ENCODE measurements around the gene MYO1B. TPM values are rescaled to one million over a fixed set of nuclear protein-coding genes. Genes with fewer than 3 reads are reported as not detected.

The MYO1B gene
- total and polyA plus RNA-seq, 7 experiments from 2014 or later, result 0.43 to 14.9 (median 0.54) TPM

DNA sequence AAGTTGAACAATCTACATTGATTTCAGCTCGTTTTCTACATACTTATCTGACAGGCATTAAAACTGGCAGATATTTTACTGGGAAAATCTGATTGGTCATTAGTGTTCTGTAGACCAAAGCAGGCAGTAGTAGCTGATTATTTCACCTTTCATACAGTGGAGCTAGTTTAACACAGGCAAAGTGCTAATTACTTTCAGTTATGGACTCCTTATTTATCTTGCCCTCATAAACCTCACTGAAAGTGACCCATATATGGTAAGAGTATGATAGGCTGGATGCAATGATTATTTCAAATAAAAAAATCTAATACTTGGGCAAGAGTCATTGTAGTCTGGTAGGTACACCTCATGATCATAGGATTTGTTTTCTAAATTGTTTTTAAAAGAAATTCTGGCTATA, 129.7 kb downstream of the MYO1B start:
- Histone ChIP-seq H3K36me3 (ENCODE audit: control insufficient read depth in 2 of 3, insufficient read depth in 3 of 3, low read length in 3 of 3) (no peaks in the 10 kb centered on the region), H3K4me1 (ENCODE audit: control insufficient read depth in 2 of 2, insufficient read depth in 2 of 2, low read length in 2 of 2) (no peaks in the 10 kb centered on the region), H3K27ac (ENCODE audit: low read depth, low read length) (no peak overlapping the region), H3K4me3 (ENCODE audit: low read length) (no peak overlapping the region), H3K9me3 (ENCODE audit: control insufficient read depth in 2 of 3, low read length in 3 of 3) (no peaks in the 10 kb centered on the region), H3K27me3 (ENCODE audit: control insufficient read depth in 2 of 2, insufficient read depth in 2 of 2, low read length in 2 of 2) (no peaks in the 10 kb centered on the region)
- ChIA-PET POLR2A (no interaction called here), CTCF (interaction anchor here (1.3 kb wide), 1 partner anchor 197 kb away, joined by 3 read pairs; no protein-coding TSS in a partner anchor)
- ATAC-seq, result no peak
- no peak overlapping the region for H3K27ac Mint-ChIP-seq
- DNase-seq, result no peak
- no peaks in the 10 kb centered on the region for H3K9me3 Mint-ChIP-seq
- H3K36me3 Mint-ChIP-seq, result no peaks in the 10 kb centered on the region
- peaks cover 0 to 10% (median 0%) of the 10 kb centered on the region in 7 donors for H3K4me1 Mint-ChIP-seq
- intact Hi-C loops (cut with micrococcal nuclease), result no loop called here
- peaks cover 0 to 8% (median 0%) of the 10 kb centered on the region in 5 donors for H3K27me3 Mint-ChIP-seq
- no peak overlapping the region for H3K4me3 Mint-ChIP-seq

DNA sequence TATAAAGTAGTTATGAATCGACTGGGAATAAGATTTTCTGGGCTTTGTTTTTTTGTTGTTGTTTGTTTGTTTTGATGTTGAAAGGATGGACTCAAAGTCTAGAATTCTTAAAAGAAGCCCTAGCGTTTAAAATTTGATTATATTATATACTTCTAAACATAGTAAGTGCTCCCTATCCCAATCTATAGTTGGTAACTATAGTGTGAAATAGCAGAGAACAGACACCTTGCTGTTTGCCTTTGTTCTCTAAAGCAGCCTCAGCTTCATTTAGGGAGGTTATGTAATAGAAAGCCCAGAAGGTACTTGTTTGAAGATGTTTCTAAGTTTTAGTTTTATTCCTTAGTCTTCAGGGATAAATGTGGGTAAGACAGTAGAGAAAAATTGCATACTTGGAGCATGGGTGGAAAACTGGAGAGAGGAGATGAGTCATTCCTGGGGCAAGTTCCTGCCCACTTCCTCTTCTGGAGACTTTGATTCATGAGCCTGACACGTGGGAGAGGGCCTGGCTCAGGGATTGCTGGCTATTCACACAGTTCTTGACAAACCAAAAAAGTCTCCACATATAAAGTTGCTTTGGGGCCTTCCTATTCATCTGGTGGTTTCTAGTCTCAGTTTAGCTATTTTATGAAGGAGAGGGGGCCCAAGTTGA, 131.9 kb downstream of the MYO1B start:
- H3K27me3 ChIP-seq (ENCODE audit: control insufficient read depth in 2 of 2, insufficient read depth in 2 of 2, low read length in 2 of 2), result no peaks in the 10 kb centered on the region
- no peak overlapping the region for H3K4me3 ChIP-seq (ENCODE audit: low read length)
- H3K4me1 ChIP-seq (ENCODE audit: control insufficient read depth in 2 of 2, insufficient read depth in 2 of 2, low read length in 2 of 2), result no peaks in the 10 kb centered on the region
- H3K4me1 Mint-ChIP-seq, result peaks cover 0 to 10% (median 0%) of the 10 kb centered on the region in 7 donors
- H3K9me3 ChIP-seq (ENCODE audit: control insufficient read depth in 2 of 3, low read length in 3 of 3), result no peaks in the 10 kb centered on the region
- intact Hi-C loops (cut with micrococcal nuclease), result no loop called here
- H3K4me3 Mint-ChIP-seq, result no peak overlapping the region
- no peaks in the 10 kb centered on the region for H3K36me3 Mint-ChIP-seq
- POLR2A ChIA-PET, result no interaction called here
- ATAC-seq (peak; percentile 65), DNase-seq (peak in 1 of 9 donors; percentile 30)
- no peaks in the 10 kb centered on the region for H3K9me3 Mint-ChIP-seq
- no peak overlapping the region for H3K27ac Mint-ChIP-seq
- peaks cover 0 to 8% (median 0%) of the 10 kb centered on the region in 5 donors for H3K27me3 Mint-ChIP-seq
- no peak overlapping the region for H3K27ac ChIP-seq (ENCODE audit: low read depth, low read length)
- no peaks in the 10 kb centered on the region for H3K36me3 ChIP-seq (ENCODE audit: control insufficient read depth in 2 of 3, insufficient read depth in 3 of 3, low read length in 3 of 3)
- CTCF ChIA-PET, result no interaction called here

DNA sequence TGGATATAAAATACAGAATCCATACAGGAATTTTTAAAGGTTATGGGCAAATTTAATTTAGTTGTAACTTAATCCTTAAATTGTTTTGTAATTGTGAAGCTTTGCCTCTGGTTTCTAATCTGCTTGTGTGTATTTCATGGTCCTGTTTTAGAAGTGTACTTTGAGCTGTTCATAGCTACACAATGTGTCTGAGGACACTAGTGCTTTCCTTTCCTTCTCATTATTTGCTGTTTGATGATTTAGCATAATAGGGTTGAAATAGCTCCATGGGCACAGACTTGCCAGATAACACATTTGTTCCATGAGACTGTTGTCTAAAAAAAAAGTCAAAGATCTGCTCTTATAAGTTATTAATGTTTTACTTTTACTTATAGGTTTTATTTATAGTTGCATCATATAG, 134.2 kb downstream of the MYO1B start:
- Mint-ChIP-seq H3K27me3 (peaks cover 0 to 3% (median 0%) of the 10 kb centered on the region in 5 donors), H3K4me3 (no peak overlapping the region), H3K4me1 (peaks cover 0 to 10% (median 0%) of the 10 kb centered on the region in 7 donors), H3K27ac (no peak overlapping the region), H3K9me3 (no peaks in the 10 kb centered on the region), H3K36me3 (no peaks in the 10 kb centered on the region)
- Histone ChIP-seq H3K27me3 (ENCODE audit: control insufficient read depth in 2 of 2, insufficient read depth in 2 of 2, low read length in 2 of 2) (no peaks in the 10 kb centered on the region), H3K9me3 (ENCODE audit: control insufficient read depth in 2 of 3, low read length in 3 of 3) (no peaks in the 10 kb centered on the region), H3K4me3 (ENCODE audit: low read length) (no peak overlapping the region), H3K4me1 (ENCODE audit: control insufficient read depth in 2 of 2, insufficient read depth in 2 of 2, low read length in 2 of 2) (no peaks in the 10 kb centered on the region), H3K27ac (ENCODE audit: low read depth, low read length) (no peak overlapping the region), H3K36me3 (ENCODE audit: control insufficient read depth in 2 of 3, insufficient read depth in 3 of 3, low read length in 3 of 3) (no peaks in the 10 kb centered on the region)
- CTCF ChIA-PET, result no interaction called here
- POLR2A ChIA-PET, result no interaction called here
- intact Hi-C loops (cut with micrococcal nuclease), result no loop called here
- ATAC-seq (no peak), DNase-seq (no peak)

DNA sequence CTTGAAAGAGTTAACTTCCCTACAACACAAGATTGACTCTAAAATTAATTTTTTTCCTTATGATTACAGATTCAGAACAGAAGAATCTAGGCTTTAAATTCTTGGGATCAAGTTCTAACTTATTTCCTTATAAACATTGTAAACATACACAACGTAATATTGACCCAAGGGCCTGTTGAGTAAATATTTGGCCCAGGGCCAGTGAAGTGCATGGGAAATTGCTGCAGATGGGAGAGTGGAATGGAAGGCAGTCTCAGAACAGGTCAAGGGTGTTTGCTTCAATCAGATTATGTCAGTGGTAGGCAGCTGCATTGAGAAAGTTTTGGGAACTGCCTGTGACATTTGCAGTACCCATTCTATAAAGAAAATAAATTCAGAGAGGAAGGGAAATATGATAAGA, 137.6 kb downstream of the MYO1B start:
- ChIA-PET POLR2A (no interaction called here), CTCF (no interaction called here)
- H3K27me3 Mint-ChIP-seq, result peaks cover 0 to 4% (median 0%) of the 10 kb centered on the region in 5 donors
- Histone ChIP-seq H3K9me3 (ENCODE audit: control insufficient read depth in 2 of 3, low read length in 3 of 3) (no peaks in the 10 kb centered on the region), H3K4me3 (ENCODE audit: low read length) (no peak overlapping the region), H3K36me3 (ENCODE audit: control insufficient read depth in 2 of 3, insufficient read depth in 3 of 3, low read length in 3 of 3) (no peaks in the 10 kb centered on the region), H3K27me3 (ENCODE audit: control insufficient read depth in 2 of 2, insufficient read depth in 2 of 2, low read length in 2 of 2) (no peaks in the 10 kb centered on the region), H3K27ac (ENCODE audit: low read depth, low read length) (no peak overlapping the region), H3K4me1 (ENCODE audit: control insufficient read depth in 2 of 2, insufficient read depth in 2 of 2, low read length in 2 of 2) (no peaks in the 10 kb centered on the region)
- H3K27ac Mint-ChIP-seq, result no peak overlapping the region
- H3K4me3 Mint-ChIP-seq, result no peak overlapping the region
- no peaks in the 10 kb centered on the region for H3K9me3 Mint-ChIP-seq
- no peaks in the 10 kb centered on the region for H3K36me3 Mint-ChIP-seq
- H3K4me1 Mint-ChIP-seq, result peaks cover 0 to 7% (median 0%) of the 10 kb centered on the region in 7 donors
- intact Hi-C loops (cut with micrococcal nuclease), result no loop called here
- ATAC-seq, result no peak
- no peak for DNase-seq

DNA sequence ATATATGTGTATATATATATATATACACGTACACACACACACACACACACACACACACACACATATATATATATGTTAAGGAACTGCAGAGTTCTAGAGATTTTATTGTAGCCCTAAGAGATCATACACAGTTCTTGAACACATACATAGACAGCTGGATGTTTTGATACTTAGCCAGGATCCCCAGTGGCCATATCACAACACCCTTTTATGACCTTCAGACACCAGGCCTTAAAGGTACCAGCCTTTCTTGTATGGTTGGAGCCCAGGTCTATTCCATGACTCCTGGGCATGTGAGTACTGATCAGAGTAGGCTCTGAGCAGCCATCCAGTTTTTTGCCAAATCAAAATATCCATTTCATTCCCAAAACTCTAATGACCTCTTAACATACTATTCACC, 138.3 kb downstream of the MYO1B start:
- H3K27me3 Mint-ChIP-seq, result peaks cover 0 to 5% (median 0%) of the 10 kb centered on the region in 5 donors
- POLR2A ChIA-PET, result no interaction called here
- H3K27me3 ChIP-seq (ENCODE audit: control insufficient read depth in 2 of 2, insufficient read depth in 2 of 2, low read length in 2 of 2), result no peaks in the 10 kb centered on the region
- no peaks in the 10 kb centered on the region for H3K4me1 ChIP-seq (ENCODE audit: control insufficient read depth in 2 of 2, insufficient read depth in 2 of 2, low read length in 2 of 2)
- no peak overlapping the region for H3K27ac Mint-ChIP-seq
- H3K36me3 ChIP-seq (ENCODE audit: control insufficient read depth in 2 of 3, insufficient read depth in 3 of 3, low read length in 3 of 3), result no peaks in the 10 kb centered on the region
- DNase-seq, result no peak
- H3K4me3 Mint-ChIP-seq, result no peak overlapping the region
- ATAC-seq, result no peak
- H3K4me1 Mint-ChIP-seq, result peaks cover 0 to 4% (median 0%) of the 10 kb centered on the region in 7 donors
- H3K27ac ChIP-seq (ENCODE audit: low read depth, low read length), result no peak overlapping the region
- CTCF ChIA-PET, result no interaction called here
- no peaks in the 10 kb centered on the region for H3K9me3 Mint-ChIP-seq
- H3K36me3 Mint-ChIP-seq, result no peaks in the 10 kb centered on the region
- H3K9me3 ChIP-seq (ENCODE audit: control insufficient read depth in 2 of 3, low read length in 3 of 3), result no peaks in the 10 kb centered on the region
- H3K4me3 ChIP-seq (ENCODE audit: low read length), result no peak overlapping the region
- intact Hi-C loops (cut with micrococcal nuclease), result no loop called here

DNA sequence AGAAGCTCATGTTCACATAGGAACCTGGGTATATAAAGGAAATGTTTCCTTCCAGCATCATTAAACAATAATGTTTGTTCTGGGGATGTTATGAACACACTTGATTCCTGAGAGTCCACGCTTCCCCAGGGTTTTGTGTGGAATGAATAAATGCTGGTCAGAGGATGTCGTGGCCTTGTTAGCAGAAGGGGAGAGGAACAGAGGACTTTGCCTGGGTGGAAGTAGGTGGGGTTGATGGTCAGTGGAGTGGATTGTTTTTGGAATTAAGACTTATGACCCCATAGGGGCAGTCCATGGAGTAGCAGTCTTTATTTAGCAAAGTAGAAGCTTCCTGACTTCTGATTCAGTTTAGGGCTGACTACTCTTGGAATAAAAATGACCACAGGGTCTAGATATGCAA, 139.6 kb downstream of the MYO1B start:
- ATAC-seq (no peak), DNase-seq (no peak)
- peaks cover 0 to 5% (median 0%) of the 10 kb centered on the region in 5 donors for H3K27me3 Mint-ChIP-seq
- H3K27me3 ChIP-seq (ENCODE audit: control insufficient read depth in 2 of 2, insufficient read depth in 2 of 2, low read length in 2 of 2), result no peaks in the 10 kb centered on the region
- H3K9me3 ChIP-seq (ENCODE audit: control insufficient read depth in 2 of 3, low read length in 3 of 3), result no peaks in the 10 kb centered on the region
- POLR2A ChIA-PET, result interaction anchor here (0.7 kb wide), 1 partner anchor 16 kb away, joined by 3 read pairs; no protein-coding TSS in a partner anchor
- no peak overlapping the region for H3K27ac Mint-ChIP-seq
- H3K36me3 ChIP-seq (ENCODE audit: control insufficient read depth in 2 of 3, insufficient read depth in 3 of 3, low read length in 3 of 3), result no peaks in the 10 kb centered on the region
- CTCF ChIA-PET, result no interaction called here
- H3K4me1 ChIP-seq (ENCODE audit: control insufficient read depth in 2 of 2, insufficient read depth in 2 of 2, low read length in 2 of 2), result no peaks in the 10 kb centered on the region
- peaks cover 0 to 4% (median 0%) of the 10 kb centered on the region in 7 donors for H3K4me1 Mint-ChIP-seq
- no peaks in the 10 kb centered on the region for H3K9me3 Mint-ChIP-seq
- intact Hi-C loops (cut with micrococcal nuclease), result no loop called here
- no peak overlapping the region for H3K4me3 ChIP-seq (ENCODE audit: low read length)
- H3K4me3 Mint-ChIP-seq, result no peak overlapping the region
- H3K36me3 Mint-ChIP-seq, result peaks cover 0 to 1% (median 0%) of the 10 kb centered on the region in 5 donors
- no peak overlapping the region for H3K27ac ChIP-seq (ENCODE audit: low read depth, low read length)
